ENCODE results near the gene MEOX1.
"Not testable (repeated sequence)": the region's sequence is repeated elsewhere in the genome, so short reads cannot be mapped to it uniquely, and the experiment has no call there.

The MEOX1 gene

GRCh38 chr17:43661699-43662412 is at the start of gene MEOX1:
Gene MEOX1, minus strand, starts transcription at chr17:43661922. Its CDS starts 388 bp downstream, at chr17:43661534.
- no peak for DNase-seq

- DNase-seq: no peak
Measured at GRCh38 chr17:43710101-43710500, 48.4 kb upstream of the MEOX1 start.

GRCh38 chr17:43709210-43709609 is 47.5 kb upstream of the MEOX1 start:
- no peak for DNase-seq

- DNase-seq: no peak
Measured at GRCh38 chr17:43707184-43707583, 45.5 kb upstream of the MEOX1 start.

- DNase-seq: no peak
Measured at GRCh38 chr17:43706235-43706634, 44.5 kb upstream of the MEOX1 start.

- DNase-seq: no peak
Measured at GRCh38 chr17:43703630-43704029, 41.9 kb upstream of the MEOX1 start.

GRCh38 chr17:43702637-43703036 is 40.9 kb upstream of the MEOX1 start:
- no peak for DNase-seq

GRCh38 chr17:43701318-43701743 is 39.6 kb upstream of the MEOX1 start:
- no peak for DNase-seq

GRCh38 chr17:43699438-43699756 is 37.7 kb upstream of the MEOX1 start:
- DNase-seq: no peak

- DNase-seq: no peak
Measured at GRCh38 chr17:43698678-43699437, 37.1 kb upstream of the MEOX1 start.

- DNase-seq: no peak
Measured at GRCh38 chr17:43697937-43698336, 36.2 kb upstream of the MEOX1 start.

- no peak for DNase-seq
Measured at GRCh38 chr17:43696891-43697290, 35.2 kb upstream of the MEOX1 start.

- peak in 3 of 56 donors; percentile 3 to 10 (median 6) for DNase-seq
Measured at GRCh38 chr17:43695970-43696865, 34.5 kb upstream of the MEOX1 start.

- DNase-seq: peak in 50 of 56 donors; percentile 4 to 83 (median 38)
Measured at GRCh38 chr17:43694081-43694870, 32.6 kb upstream of the MEOX1 start.

- no peak for DNase-seq
Measured at GRCh38 chr17:43691317-43691693, 29.6 kb upstream of the MEOX1 start.

GRCh38 chr17:43690624-43691316 is 29.0 kb upstream of the MEOX1 start:
- DNase-seq: no peak

- no peak for DNase-seq
Measured at GRCh38 chr17:43689814-43690213, 28.1 kb upstream of the MEOX1 start.

- no peak for DNase-seq
Measured at GRCh38 chr17:43689131-43689530, 27.4 kb upstream of the MEOX1 start.

- DNase-seq: not testable (repeated sequence)
Measured at GRCh38 chr17:43686957-43687356, 25.2 kb upstream of the MEOX1 start.

GRCh38 chr17:43683928-43684653 is 22.4 kb upstream of the MEOX1 start:
- DNase-seq: no peak

Measured in amygdala (tissue), 56 donors.